NCI-H1694 (cell line): ENCODE results near the gene CCNO.

Experiments
- DNase-seq: peaks from one replicate; lab custom pipeline; 2025; lab: John Stamatoyannopoulos, UW

Gene CCNO

GRCh38 chr5:55232985-55233928 lies at the start of gene CCNO:
Gene CCNO, minus strand, starts transcription at chr5:55233608. Its CDS starts 85 bp downstream, at chr5:55233523.
- DNase-seq, result peak; percentile 48

- no peak for DNase-seq
Observed at GRCh38 chr5:55278778-55279177, 45.4 kb upstream of the CCNO start.

GRCh38 chr5:55276771-55277170 lies 43.4 kb upstream of the CCNO start:
- DNase-seq, result no peak

GRCh38 chr5:55258339-55258738 lies 24.9 kb upstream of the CCNO start:
- DNase-seq, result no peak

- no peak for DNase-seq
Observed at GRCh38 chr5:55254802-55255201, 21.4 kb upstream of the CCNO start.

- no peak for DNase-seq
Observed at GRCh38 chr5:55250064-55250463, 16.7 kb upstream of the CCNO start.

- no peak for DNase-seq
Observed at GRCh38 chr5:55241746-55242145, 8.3 kb upstream of the CCNO start.

- no peak for DNase-seq
Observed at GRCh38 chr5:55236800-55237199, 3.4 kb upstream of the CCNO start.

- DNase-seq, result no peak
Observed at GRCh38 chr5:55234121-55234700, 803 bp upstream of the CCNO start.

- DNase-seq, result no peak
Observed at GRCh38 chr5:55232271-55232984, 980 bp downstream of the CCNO start.

GRCh38 chr5:55231919-55232270 lies 1.5 kb downstream of the CCNO start:
- no peak for DNase-seq

GRCh38 chr5:55231029-55231918 lies 2.1 kb downstream of the CCNO start:
- no peak for DNase-seq

- no peak for DNase-seq
Observed at GRCh38 chr5:55230086-55230629, 3.2 kb downstream of the CCNO start.

GRCh38 chr5:55227664-55228430 lies 5.6 kb downstream of the CCNO start:
- no peak for DNase-seq

GRCh38 chr5:55226934-55227663 lies 6.3 kb downstream of the CCNO start, which contains the start of gene MCIDAS:
Gene MCIDAS, minus strand, starts transcription at chr5:55227315. Its CDS starts 177 bp downstream, at chr5:55227138.
- DNase-seq, result peak; percentile 58

- DNase-seq, result peak; percentile 86
Observed at GRCh38 chr5:55226027-55226933, 7.1 kb downstream of the CCNO start.

GRCh38 chr5:55225346-55225745 lies 8.1 kb downstream of the CCNO start:
- DNase-seq, result no peak

GRCh38 chr5:55223812-55224240 lies 9.6 kb downstream of the CCNO start:
- no peak for DNase-seq
